Measurements from ENCODE around the gene CACNA1S. TPM values are rescaled to one million over a fixed set of nuclear protein-coding genes. Genes with fewer than 3 reads are reported as not detected.

Gene CACNA1S
- polyA plus RNA-seq, 1 of the 3 experiments (the other 2 are of a cell fraction): not detected

- Histone ChIP-seq H3K4me3 (ENCODE audit: low read depth in 2 of 2, low read length in 1 of 2) (no peak overlapping the region), H3K79me2 (ENCODE audit: insufficient read depth) (no peaks in the 10 kb centered on the region), H3K4me1 (ENCODE audit: control insufficient read depth in 1 of 2, insufficient read depth in 2 of 2, low read depth in 1 of 2, low read length in 1 of 2) (peaks cover 10 to 35% of the 10 kb centered on the region in 2 experiments; a peak in 3 of 4 replicates), H3K9me2 (no peaks in the 10 kb centered on the region), H3K4me2 (no peak overlapping the region; the same call in 1 of the 2 replicates), H3K27ac (ENCODE audit: low read depth in 2 of 2, low read length in 1 of 2) (no peak overlapping the region), H4K20me1 (ENCODE audit: insufficient read depth) (no peaks in the 10 kb centered on the region), H3K9ac (no peak overlapping the region), H3K27me3 (ENCODE audit: insufficient read depth) (no peaks in the 10 kb centered on the region), H3K9me3 (no peaks in the 10 kb centered on the region), H3K36me3 (replicated peaks in 1 of 2; ENCODE audit: control insufficient read depth in 1 of 2, insufficient read depth in 2 of 2, low read length in 1 of 2) (no peaks in the 10 kb centered on the region), H3F3A (replicated peaks; ENCODE audit: insufficient read depth) (no peaks in the 10 kb centered on the region), H2AFZ (ENCODE audit: low read depth) (no peak overlapping the region)
- DNase-seq: peak; percentile 78
- TF ChIP-seq REST (IDR thresholded peaks at IDR 0.05; ENCODE audit: low read depth, low read length) (no peak), USF1 (IDR thresholded peaks at IDR 0.05; ENCODE audit: borderline replicate concordance, low read depth) (no peak), RAD21 (IDR thresholded peaks at IDR 0.05; ENCODE audit: low read length) (no peak), MEF2A (IDR thresholded peaks at IDR 0.05; ENCODE audit: borderline replicate concordance, low read depth) (no peak), CHD2 (IDR thresholded peaks at IDR 0.05; ENCODE audit: low read length, partially characterized antibody) (peak; percentile 16), RFX5 (IDR thresholded peaks at IDR 0.05; ENCODE audit: low read length) (peak; percentile 64; the same call in 1 of the 2 replicates), ELF1 (IDR thresholded peaks at IDR 0.05) (no peak), MXI1 (IDR thresholded peaks at IDR 0.05; ENCODE audit: low read depth, low read length) (no peak), JUND (IDR thresholded peaks at IDR 0.05) (no peak), RXRA (IDR thresholded peaks at IDR 0.05; ENCODE audit: borderline replicate concordance, low read depth) (no peak), CTCF (IDR thresholded peaks at IDR 0.05) (no peak), SIN3A (IDR thresholded peaks at IDR 0.05; ENCODE audit: borderline replicate concordance, low read depth, low read length) (no peak), POLR2AphosphoS5 (IDR thresholded peaks at IDR 0.05; ENCODE audit: low read depth, low read length) (no peak), SMC3 (IDR thresholded peaks at IDR 0.05; ENCODE audit: low read depth, low read length) (no peak), RCOR1 (IDR thresholded peaks at IDR 0.05; ENCODE audit: low read length) (peak; percentile 84; the same call in 1 of the 2 replicates), MAX (IDR thresholded peaks at IDR 0.05; ENCODE audit: low read depth) (no peak)
- WGBS (ENCODE audit: low lambda C conversion rate): 73% methylated on average over 5 of the region's 9 CpGs
- CTCF ChIA-PET: interaction anchor here (1.7 to 6.2 kb wide), 4 partner anchors 9 to 97 kb away, joined by 6 to 40 read pairs (median 8); no protein-coding TSS in a partner anchor
- POLR2A ChIA-PET: no interaction called here
Observed at GRCh38 chr1:201016943-201017827, 95.0 kb downstream of the CACNA1S start.

All from SK-N-SH (cell line).